Activated gamma-delta T cell treated with anti-CD3 and anti-CD28 coated beads, Interleukin-2, amount 50 U/mL, for 16 hours (primary cell): ENCODE results near the gene PARD3B.

Experiments
- DNase-seq: peaks from one replicate; pipeline ENCODE4 v3.0.0-alpha.2; 2020; ENCODE audit warnings: low read depth

PARD3B gene

DNA sequence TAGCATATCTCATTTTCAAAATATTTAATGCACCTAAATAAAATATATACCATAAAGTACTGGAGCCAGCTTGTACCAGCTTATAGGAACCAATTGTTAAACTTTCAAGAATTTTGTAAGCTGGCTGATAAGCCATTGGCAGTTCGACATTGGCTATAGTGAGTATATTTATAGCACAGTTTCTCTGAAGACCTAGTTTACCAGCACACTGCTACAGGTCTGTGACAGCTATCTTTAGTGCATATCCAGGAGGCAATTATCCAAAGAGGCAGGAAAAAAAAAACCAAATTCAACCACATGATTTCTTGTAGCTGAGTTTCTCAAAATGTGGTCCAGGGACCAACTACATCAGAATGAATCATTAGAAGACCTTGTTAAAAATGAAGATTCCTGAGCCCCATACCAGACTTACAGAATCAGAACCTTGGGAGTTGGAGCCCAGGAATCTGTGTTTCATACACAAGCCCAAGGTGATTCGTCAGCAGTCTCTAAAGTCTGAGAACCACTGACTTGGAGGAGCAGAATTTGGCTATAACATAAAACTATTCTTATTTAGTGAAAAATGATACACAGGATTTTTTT is 858.1 kb downstream of the PARD3B start:
- no peak for DNase-seq

DNA sequence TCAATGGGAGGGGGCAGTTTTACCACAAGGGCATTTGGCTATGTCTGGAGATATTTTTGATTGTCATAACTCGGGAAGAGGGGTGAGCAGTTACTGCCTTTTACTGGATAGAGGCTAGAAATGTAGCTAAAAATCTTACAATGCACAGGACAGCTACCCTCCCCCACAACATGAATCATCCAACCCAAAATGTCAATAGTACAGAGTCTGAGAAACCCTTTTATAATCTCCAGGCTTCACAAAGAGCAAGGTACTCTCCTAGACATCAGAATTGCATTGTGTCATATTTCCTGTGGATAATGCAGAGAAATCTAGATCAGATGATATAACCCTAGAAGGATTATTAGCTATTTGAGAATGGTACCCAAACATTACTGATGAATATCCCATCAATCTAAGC is 859.9 kb downstream of the PARD3B start:
- no peak for DNase-seq

DNA sequence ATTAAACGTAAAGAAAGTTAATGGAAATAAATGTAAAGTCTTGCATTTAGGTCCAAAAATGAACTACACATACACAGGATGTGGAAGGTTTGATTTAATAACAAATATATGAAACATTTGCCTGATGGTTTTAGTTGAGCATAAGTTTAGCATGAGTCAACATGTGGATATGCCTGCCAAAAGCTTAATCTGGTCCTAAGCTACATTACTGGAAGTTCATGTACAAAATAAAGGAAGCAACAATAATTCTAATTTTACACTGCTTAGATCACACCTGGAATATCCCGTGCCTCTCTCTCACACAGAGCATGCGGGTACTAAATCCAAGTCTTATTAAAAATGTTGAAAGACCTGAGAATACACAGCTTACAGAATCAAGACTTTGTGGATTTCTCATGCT is 860.5 kb downstream of the PARD3B start:
- DNase-seq: no peak

DNA sequence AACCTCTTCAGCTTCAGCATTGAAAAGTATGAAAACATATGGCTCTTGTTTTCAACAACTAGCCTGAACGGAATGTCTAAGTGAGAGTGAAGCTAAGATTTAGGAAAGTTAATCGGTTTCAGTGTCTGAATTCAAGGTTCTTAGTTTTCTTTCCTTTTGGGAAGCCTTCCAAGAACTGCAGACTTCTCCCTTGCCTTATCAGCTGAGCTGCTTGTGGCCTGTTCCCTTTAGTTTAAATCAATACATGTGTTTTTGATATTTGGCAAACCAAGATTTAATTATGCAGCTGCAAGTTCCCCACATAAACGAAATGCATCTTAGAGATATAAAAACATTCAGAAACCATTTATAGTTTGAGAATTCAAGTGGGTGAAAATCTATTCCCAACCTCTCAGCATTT is 862.7 kb downstream of the PARD3B start:
- no peak for DNase-seq

DNA sequence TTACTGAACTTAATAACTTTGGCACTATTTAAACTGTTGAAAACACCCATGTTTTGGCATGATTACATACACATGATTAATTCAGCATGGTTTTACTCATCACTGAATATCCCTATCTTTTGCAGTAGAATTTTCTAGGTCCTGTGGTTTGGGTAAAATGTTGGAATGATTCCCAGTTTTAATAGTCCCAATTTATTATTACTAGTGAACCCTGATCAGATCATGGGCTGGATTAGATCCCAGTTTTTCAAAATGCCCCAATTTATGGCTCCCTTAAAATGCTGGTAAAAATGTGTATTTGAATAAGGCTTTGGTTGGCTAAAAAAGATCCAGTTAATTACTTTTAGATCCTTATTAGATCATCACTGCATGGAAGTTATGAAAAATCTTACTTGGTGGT is 863.4 kb downstream of the PARD3B start:
- DNase-seq: no peak

DNA sequence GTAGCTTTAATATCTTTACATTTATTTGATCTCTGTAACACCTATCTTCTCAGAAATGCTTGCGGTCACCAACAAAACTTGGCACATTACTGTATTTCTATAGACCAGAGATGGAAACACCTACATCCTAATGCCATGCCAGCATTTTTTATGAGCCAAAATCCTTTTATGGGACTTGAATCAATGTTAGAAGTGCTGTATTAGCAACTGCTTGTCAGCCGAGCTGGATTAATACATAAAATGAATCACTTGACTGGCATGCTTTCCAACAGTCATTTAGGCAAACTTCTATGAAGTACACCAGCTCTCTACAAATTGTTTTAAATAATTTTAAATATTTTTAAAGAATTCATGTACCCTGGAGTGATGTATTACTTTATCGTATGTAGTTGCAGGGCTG is 864.1 kb downstream of the PARD3B start:
- no peak for DNase-seq

DNA sequence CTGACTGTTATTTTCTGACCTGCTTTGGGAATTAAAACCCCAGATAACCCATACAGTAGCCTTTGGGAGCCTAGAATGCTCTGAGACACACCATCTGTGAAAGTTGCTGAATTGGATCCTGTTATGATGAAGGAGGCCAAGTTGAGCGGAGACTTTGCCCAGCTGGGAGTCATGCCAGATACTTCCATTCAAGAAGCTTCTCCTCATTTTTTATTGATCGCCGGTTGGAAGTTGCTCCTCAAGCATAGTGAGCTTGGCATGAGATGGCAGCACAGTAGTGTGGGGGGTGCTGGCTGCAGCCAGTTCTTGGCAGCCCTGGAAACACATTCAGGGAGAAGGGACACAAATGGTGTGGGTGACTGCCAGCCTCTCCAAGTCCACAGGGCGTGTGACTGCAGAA is 866.3 kb downstream of the PARD3B start:
- DNase-seq: no peak

DNA sequence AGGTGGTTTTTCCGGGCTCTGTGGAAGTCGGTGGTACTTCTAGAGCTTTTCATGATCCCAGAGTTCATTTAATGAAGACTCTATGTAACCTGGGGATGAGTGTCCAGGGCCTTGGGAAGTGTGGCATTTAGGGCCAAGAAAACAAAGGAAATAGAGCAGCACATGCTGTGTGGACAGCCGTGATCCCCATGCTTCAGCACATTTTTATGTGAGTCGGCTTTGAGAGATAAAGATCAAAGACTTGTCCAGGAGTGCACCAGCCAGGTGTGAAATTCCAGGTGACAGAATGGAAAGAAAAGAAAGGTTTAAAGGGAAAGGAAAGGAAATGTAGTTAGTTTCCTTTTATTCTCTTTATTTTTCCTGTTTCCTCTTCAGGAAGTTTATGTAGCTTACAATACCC is 879.1 kb downstream of the PARD3B start:
- no peak for DNase-seq

DNA sequence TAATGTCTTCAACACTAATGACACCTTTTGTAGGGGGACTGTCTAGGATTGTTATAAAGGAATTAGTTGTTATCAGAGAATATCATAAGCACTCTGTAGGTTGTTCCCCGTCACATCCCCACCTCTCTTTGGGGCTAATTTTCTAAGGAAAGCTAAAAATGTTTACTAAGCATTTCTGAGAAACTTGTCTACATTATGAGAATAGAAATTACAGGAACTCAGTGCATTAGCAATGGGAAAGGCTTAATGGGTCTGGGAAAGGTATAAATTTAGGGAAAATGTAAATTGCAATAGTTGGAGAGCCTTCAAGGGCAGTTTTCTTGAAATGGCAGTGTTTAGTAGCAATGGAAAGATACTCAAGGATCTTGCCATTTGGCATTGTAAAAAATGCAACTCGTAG is 879.8 kb downstream of the PARD3B start:
- no peak for DNase-seq

DNA sequence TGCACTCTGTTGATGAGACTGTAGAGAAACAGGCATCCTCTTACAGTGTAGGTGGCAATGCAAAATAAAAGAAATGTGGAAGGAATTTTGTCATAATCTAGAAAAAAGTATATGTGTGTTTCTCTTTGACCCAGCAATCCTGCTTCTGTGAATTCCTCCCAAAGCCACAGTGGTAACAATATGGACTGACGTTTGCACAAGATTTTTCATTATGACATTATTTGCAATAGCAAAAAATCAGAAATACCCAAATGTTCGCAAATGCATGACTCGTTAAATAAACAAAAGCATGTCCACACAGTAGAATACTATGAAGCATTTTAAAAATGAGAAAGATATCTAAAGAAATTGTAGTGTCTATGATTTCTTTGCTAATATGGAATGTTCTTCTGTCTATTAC is 881.8 kb downstream of the PARD3B start:
- no peak for DNase-seq

DNA sequence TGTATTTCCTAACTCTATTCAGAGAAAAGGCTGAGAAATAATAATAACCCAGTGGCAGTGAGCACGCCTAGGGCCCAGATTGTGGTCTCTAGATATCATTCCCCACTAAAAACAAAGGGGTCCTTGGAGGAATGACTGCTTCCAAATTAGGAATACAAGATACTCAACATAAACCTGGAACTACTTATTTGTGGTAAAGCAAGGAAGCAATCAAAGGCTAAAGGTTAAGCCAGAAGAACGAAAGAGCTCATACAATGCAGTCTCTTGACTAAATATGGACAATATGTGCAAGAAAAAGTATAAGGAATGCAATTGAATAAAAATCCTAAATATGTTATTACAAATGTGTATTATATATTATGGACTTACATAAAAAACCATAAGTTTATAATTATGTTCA is 883.5 kb downstream of the PARD3B start:
- no peak for DNase-seq

DNA sequence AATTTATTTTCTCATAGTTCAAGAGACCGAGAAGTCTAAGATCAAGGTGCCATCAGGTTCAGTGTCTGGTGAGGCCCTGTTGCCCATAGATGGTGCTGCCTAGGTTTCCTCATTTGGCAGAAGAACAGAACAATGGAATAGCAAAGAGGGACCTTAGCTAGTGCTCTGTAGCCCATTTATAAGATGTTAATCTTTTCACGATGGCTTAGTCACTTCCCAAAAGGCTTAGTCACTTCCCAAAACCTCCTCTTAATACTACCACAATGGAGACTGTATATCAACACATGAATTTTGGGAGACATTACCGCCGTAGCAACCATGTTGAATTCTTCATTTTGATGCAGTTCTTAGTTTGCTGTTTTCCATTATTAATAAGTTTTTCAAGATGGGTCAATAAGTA is 890.7 kb downstream of the PARD3B start:
- no peak for DNase-seq

DNA sequence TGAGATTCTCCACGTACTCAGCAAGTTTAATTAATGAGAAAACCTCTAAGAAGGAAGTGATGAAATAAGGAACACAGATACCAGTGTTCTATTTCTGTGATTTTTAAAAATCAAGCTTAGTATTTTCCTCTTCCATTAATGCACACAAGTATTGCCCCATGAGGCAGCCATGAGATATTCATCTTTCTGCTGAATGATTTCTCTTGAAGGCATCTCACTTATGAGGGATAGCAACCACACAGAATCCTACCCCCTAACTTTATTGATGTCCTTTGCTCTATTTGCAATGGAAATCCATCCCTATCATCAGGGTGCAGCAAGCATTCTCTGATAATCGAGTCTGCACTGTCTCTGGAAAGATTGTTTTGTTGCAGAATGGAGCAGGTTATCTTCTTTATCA is 893.0 kb downstream of the PARD3B start:
- no peak for DNase-seq

DNA sequence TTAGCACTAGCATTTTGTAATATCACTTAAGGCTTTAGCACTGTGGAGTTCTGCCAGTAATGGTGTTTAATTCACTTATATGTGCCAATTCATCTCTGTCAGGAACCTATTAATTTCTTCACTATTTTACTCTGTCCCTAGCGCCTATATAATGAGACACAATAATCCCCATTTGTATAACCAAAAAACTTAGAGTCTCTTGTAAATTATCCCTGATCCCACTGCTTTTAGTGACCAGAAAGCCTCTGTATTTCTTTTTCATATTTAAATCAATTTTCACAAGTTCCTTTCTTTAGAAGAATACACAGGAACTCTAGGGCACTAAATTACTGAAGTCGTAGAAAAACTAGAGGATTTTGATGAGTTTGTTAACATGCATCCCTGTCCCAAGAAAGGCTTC is 894.3 kb downstream of the PARD3B start:
- no peak for DNase-seq

DNA sequence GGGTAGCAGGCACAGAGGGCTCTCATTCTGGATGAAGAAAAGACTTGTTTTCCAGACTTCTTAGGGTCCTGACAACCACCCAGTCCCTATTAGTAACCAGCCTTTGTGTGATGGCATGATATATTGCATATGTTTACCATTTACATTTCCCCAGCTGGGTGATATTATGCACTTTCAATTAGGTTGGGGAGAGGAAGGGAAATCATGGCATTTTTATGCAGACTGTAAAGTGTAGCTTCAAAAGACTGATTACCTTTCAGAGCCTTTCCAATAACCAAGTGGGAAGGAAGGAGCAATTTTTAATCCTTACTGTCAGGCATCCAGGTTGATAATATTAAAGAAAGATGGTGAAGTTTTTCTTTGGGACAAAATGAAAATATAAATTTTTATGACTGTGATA is 896.2 kb downstream of the PARD3B start:
- DNase-seq: no peak

DNA sequence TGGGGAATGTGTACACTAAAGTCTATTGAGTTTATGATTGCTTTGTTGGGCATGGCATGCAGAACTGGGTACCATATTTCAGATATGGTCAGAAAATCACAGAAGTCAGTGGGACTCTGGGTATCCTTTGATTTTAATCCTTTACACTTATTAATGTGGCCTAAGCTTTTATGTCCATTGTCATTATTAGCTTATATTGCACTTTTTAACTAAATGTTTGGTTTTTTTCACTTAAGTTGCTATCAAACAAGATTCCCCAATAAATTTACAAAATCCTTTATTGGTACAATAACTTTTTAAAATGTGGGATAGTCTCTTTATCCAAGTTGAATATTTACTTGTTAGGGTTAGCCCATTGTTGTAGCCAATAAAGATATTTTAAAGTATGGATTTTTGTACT is 902.9 kb downstream of the PARD3B start:
- DNase-seq: no peak

DNA sequence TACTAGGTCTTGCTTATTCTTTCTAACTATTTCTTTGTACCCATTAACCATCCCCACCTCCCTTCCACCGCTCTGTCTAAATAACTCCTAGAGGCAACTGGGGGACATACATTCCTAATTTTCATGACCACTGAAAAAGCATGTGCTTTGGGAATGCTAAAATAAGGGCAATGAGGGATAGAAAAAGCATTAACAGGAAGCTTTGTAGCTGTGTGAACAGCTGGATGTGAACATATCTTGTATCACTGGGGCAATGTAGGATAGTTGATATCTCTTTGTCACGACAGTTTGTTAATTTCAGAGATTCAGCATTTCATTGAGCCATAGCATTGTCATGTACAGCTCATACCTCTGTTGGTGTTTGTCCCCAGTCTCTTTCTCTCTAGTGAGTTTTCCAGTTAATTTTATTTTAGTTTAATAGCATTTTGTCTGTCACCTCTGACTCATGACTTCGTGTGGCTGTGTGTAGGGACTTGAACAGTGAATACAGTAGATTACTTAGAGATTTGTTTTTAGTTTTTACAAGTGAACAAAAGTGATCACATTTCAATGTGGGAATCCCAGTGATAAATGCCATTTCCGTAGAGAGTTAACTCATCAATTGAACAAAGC is 906.7 kb downstream of the PARD3B start:
- DNase-seq: no peak

DNA sequence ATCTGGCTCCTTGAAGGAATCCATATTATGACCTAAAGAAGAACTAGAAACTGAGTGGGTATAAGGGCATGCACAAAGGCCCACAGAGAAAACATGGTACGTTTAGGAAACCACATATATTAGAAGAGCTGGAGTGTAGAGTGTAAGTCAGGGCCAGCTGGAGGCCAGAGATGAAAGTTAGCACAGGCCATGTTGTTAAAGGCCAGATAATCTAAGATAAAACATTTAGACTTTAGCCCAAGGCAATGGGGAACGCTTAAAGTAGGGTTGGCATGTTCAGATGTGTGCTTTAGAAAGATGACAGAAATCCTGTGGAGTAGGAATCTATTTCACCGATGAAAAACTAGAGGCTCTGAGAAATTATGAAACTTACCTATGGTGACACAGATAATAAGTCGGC is 907.9 kb downstream of the PARD3B start:
- no peak for DNase-seq

DNA sequence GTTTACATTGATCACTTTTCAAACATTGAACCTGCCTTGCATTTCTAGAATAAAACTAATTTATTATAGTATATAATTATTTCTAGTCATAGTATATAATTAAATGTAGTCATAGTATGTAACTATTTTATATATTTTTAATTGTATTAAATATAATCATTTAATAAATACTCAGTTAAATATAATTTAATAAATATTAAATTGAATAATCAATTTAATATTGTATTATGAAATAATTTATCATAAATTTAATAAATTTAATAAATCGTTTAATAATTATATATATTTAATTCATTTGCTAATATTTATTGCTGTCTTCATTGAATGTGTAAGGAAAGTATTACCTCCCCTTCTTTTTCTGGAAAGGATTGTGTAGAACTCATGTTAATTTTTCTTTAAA is 911.4 kb downstream of the PARD3B start:
- no peak for DNase-seq

DNA sequence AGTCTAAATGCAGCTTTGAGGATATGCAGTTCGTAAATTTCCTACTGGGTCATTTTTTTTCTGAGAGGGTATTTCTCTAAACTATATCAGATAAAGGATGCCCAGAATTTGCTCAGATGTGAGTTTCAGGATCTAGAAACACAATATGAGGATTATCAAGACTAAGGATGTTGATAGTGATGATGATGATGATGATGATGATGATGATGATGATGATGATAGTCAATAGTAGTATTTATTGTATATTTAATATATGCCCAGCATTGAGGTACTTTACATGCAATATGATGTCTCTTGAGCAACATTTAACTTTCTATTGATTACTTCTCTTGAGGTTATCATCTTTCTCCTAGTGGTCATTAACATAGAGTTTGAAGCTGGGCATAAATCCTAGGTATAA is 914.9 kb downstream of the PARD3B start:
- DNase-seq: no peak

DNA sequence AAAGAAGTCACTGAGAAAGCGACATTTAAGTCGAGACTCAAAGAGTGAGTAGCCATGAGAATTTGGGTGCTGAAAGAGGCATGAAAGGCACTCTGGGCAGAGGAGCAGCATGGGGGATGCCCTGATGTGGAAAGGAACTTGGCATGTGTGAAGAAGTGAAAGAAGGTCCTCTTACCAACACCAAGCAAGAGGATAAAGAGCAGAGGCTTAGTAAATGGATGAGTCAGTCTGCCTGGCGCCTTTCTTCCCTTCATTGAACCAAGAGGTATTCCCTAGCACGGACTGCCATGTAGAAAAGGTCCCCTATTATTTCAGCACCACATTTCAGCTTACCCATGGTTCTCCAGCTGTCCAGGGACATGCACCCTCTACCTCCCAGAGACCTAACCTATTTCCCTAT is 915.9 kb downstream of the PARD3B start:
- DNase-seq: no peak

DNA sequence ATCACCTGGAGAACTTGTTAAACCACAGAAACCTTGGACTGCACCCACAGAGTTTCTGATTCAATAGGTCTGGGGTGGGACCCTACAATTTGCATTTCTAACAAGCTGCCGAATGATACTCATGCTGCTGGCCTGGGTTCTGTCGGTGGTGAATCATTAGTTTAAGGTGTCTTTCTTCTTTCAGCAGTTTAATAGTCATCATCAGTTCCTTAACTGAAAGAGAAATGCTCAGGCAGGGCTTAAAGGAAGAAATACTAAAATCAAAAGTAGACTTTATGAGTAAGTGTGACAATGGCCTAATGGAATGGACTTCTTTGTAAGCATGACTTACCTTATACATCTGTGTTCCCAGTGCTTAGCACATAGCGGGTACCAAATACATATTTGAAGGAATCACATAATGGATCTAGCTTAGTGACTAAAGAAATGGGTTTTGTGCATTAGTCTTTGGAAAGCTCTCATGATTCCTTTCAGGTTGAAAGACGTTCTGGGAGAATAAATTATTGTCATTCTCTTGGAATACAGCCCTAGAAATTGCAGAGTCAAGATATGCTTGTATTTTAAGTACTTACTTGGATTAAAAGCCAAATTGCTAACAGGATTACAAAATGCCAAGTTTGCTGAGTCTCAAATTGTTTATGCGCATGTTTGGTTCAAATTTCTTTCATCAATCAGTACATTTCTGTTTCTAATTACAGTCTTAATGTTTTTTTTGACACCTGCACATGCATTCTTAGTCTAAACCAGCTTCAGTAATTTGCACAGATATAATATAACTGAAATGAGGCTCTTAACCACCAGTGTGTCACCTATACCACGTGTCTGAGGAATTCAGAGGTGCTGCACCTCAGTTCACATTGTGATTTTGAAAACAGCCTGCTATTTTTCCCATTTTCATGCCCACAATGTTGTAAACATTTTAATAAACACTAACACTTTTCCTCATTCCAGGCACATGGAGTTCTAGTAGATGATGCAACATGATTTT is 916.7 kb downstream of the PARD3B start:
- DNase-seq: no peak

DNA sequence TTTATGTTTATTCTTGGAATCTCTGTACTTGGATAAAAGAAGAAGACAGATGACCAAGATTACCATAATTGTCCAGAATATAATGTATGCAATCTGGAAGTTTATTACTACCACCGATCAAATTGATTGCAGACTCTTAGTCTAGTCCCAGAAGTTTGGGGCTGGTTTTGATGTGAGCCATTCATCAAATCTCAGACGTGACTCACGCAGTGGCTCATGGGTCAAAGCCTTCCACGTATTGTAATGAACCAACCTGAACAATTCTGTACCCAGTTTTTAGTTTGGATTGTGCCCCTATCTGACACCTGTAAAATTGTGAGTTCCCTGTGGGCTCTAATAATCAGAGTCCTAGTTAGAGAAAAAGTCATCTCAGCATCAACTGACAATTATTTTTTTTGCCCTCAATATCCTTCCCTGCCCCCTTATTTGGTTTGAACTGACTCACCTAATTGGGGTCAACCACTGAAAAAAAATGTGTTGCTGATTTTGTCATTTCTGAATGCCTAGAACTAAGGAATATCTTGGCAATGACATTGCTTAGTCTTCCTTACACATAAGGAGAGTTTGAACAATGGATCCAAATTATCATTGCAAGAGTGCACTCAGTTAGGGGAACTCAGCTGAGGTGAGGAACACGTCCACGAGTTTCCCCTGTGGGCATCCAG is 917.5 kb downstream of the PARD3B start:
- no peak for DNase-seq
